ENCODE measurements around the gene ZNF761.
"Not testable (repeated sequence)": the region's sequence is repeated elsewhere in the genome, so short reads cannot be mapped to it uniquely, and the experiment has no call there.

ZNF761 gene

DNA sequence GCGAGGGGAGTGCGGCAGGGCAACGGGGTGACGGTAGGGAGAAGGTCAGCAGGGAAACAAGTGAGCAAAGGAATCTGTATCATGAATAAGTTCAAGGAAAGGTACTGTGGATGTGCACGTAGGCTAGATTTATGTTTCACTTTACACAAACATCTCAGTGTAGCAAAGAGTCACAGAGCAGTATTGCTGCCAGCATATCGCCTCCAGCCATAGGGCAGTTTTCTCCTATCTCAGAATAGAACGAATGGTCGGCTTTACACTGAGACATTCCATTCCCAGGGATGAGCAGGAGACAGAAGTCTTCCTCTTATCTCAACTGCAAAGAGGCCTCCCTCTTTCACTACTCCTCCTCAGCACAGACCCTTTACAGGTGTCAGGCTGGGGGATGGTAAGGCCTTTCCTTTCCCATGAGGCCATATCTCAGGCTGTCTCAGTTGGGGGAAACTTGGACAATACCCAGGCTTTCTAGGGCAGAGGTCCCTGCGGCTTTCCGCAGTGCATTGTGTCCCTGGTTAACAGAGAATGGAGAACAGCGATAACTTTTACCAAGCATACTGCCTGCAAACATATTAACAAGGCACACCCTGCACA lies 28.4 kb downstream of the ZNF761 start:
- not testable (repeated sequence) for DNase-seq

DNA sequence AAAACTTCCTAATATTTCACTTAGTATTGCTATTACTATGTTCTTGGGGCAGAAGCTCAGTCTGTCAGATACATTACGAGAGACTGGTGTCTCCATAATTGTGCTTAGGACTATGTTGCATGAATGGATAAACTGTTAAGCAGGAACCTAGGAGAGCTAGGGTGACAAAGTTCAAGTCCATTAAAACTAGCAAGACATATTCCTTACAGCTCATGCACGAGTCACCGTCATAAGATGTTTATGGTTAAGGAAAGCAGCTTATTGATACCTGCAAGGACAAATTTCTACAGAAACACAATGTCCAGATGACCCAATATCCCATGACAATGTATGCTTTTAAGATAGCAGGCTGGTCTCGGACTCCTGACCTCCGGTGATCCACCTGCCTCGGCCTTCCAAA lies 30.1 kb downstream of the ZNF761 start:
- no peak for DNase-seq

GRCh38 chr19:53462861-53463260 lies 31.1 kb downstream of the ZNF761 start:
- no peak for DNase-seq

DNA sequence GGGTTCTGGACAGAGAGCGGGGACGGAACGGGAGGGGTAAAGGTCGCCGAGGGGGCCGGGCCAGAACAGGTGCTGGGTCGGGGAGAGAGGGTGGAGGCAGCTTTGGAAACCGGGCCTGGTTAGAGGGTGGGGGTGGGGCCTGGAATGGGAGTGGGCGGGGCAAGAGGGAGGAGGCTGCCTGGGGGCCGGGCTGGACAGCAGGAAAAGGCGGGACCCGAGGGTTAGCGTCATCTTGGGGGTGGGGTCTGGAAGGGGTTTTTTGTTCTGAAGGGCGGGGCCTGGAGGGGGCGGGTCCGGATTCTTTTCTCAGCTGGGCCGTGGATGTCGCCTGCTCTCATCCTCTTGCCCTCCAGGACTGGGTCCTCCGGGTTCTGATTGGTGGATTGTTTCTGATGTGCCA lies 31.5 kb downstream of the ZNF761 start:
- DNase-seq: no peak

DNA sequence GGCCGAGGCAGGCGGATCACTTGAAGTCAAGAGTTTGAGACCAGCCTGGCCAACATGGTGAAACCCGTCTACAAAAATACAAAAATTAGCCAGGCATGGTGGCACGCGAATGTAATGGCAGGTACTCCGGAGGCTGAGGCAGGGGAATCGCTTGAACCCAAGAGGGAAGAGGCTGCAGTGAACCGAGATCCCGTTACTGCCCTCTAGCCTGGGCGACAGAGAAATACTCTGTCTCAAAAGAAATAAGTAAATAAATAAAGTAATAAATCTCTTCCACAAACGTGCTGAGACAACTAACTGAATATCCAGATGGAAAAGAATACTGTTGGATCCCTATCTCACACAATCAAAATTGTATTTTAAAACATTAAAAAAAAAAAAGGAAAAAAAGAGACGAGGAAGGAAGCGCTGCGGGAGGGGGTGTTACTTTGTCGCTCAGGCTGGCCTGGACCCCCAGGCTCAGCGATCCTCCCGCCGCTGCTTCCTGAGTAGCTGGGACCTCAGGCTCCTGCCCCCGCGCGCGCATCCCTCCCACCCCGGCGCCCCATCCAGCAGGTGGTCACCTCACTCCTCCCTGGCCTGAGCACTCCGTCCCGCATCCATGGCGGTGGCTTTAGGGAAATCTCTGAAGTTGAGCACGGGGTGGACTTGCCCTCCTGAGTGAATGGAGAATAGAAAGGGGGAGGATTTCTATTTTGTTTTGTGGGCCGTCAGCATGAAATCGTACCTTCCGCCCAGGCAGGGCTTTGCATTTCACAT lies 35.1 kb downstream of the ZNF761 start:
- no peak for DNase-seq

- DNase-seq: peak; percentile 97
Observed at GRCh38 chr19:53467485-53468262, 35.9 kb downstream of the ZNF761 start, which contains the start of gene ZNF813. ZNF813 (plus strand) TSS chr19:53467733; CDS start chr19:53483823, 16,090 bp downstream.

- DNase-seq: not testable (repeated sequence)
Observed at GRCh38 chr19:53468628-53469027, 36.8 kb downstream of the ZNF761 start.

DNA sequence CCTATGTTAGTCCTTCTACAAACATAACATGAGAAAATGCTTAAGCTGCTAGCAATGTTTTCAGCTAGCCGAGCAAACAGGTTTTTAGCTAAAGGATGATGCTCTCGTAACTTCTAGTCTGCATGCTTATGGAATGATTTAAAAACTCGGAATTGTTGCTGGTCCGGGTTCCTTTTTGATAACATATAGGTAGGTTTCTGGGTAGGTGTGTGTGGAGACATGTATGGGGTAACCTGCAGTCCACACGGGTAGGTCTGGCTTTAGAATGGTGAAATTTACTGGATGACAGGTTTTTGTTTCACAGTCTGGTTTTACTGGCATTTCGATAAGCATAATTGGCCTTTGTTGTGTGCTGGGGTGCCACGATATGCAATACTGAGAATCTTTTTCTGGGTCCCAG lies 40.1 kb downstream of the ZNF761 start:
- DNase-seq: no peak

GRCh38 chr19:53474832-53475231 lies 43.0 kb downstream of the ZNF761 start:
- DNase-seq: not testable (repeated sequence)

DNA sequence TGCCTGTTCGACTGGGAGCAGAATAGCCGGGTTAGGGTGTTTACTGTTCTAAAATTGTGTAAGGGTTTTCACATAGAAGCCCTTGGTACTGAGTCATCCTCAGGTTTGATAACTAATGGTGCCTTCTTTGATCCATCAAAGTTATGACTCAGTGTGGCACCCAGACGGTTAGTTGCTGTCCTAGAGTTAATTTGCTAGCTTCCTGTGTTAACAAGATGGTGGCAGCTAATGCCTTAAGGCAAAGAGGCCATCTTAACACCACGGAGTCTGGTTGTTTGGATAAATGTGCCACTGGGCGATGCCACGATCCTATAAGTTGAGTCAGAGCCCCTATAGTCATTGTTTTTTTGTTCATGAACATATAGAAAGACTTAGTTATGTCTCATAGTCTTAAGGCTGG lies 43.7 kb downstream of the ZNF761 start:
- not testable (repeated sequence) for DNase-seq

GRCh38 chr19:53483751-53484150 lies 52.0 kb downstream of the ZNF761 start:
- DNase-seq: not testable (repeated sequence)

DNA sequence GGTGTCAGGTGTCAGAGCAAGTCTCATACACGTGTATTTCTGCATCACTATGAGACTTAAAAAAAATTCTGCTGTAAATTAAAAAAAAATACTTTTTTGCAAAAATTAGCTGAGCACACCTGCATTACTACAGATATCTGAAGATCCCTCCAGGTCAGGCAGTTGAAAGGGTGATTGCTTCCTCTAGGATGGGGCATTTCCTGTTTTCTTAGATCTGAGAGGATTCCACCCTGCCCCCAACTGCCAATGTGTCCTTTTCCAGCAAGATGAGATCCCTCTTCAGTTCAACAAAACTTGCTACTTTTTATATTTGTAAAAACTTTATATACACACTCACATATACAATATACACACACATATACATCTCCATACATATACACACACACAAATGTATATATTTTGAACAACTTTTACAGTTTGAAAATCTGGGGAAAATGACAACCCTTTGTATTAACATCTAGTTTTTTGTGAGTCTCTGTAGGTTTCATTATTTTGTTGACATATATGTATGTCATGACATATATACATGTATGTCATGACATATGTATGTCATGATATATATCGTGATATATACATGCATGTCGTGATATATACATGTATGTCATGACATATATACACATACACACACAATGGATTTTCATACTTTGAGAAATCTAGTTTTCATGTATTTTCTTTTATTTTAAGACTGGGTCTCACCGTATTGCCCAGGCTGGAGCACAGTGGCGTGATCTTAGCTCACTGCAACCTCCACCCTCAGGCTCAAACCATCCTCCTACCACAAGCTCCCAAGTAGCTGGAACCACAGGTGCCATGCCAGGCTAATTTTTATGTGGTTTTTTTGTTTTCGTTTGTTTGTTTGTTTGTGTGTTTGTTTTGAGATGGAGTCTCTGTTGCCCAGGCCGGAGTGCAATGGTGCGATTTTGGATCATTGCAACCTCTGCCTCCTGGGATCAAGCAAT lies 53.5 kb downstream of the ZNF761 start:
- DNase-seq: no peak

DNA sequence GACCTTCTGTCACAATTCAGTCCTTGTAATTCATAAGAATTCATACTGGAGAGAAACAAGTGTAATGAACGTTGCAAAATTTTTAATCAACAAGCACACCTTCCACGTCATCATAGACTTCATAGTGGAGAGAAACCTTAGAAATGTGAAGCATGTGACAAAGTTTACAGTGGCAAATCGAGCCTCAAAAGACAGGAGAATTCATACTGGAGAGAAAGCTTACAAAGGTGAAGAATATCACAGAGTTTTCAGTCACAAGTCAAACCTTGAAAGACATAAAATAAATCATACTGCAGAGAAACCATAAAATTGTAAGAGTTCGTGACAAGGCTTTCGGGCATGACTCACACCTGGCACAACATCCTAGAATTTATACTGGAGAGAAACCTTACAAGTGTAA lies 60.4 kb downstream of the ZNF761 start:
- no peak for DNase-seq

- DNase-seq: not testable (repeated sequence)
Observed at GRCh38 chr19:53497311-53498023, 65.7 kb downstream of the ZNF761 start.

GRCh38 chr19:53498024-53498395 lies 66.2 kb downstream of the ZNF761 start:
- not testable (repeated sequence) for DNase-seq

- DNase-seq: not testable (repeated sequence)
Observed at GRCh38 chr19:53503151-53503550, 71.4 kb downstream of the ZNF761 start.

DNA sequence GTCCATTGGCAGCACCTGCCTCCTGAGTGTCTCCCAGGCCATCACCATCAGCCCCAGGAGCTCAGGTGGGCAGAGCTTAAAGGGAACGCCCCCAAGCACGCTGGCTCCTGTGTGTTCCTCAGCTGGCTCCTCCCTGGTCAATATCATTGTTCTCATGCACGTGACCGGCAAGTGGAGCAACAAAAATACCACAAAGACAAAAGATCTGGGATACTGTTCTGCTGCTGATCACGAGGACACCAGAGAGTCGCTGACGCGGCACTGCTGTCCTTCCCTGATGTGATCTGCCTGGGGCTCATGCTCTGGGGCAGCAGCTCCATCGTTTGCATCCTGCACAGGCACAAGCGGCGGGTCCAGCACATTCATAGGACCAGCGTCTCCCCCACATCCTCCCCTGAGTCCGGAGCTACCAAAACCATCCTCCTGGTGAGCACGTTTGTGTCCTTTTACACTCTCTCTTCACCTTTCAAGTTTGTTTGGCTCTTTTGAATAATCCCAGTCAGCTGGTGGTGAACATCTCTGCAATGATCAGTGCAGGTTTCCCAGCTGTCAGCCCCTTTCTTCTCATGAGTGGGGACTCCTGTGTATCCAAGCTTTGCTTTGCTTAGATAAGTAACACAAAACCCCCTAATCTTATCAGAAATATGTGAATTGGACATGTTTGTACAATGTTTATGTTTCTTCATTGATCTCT lies 72.0 kb downstream of the ZNF761 start:
- not testable (repeated sequence) for DNase-seq

GRCh38 chr19:53504365-53504703 lies 72.5 kb downstream of the ZNF761 start:
- DNase-seq: not testable (repeated sequence)

DNA sequence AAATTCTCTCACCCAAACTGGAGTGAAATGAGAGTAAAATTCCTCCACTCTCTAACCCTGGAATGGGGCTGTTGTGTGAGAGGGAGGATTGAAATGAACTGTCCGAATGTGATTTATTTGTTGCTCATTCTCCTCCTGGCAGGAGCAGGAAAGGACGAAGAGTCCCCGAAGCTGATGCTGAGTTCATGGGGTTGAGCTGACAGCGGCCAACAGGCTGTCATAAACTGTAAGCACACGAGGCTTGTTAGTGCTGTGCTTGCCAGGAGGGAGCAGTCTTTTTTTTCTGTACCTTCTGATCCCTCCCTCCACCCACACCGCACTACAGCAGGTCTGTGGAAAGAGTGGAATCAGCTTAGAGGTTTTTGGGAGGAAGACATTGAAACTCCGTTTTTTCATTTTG lies 73.1 kb downstream of the ZNF761 start:
- no peak for DNase-seq

DNA sequence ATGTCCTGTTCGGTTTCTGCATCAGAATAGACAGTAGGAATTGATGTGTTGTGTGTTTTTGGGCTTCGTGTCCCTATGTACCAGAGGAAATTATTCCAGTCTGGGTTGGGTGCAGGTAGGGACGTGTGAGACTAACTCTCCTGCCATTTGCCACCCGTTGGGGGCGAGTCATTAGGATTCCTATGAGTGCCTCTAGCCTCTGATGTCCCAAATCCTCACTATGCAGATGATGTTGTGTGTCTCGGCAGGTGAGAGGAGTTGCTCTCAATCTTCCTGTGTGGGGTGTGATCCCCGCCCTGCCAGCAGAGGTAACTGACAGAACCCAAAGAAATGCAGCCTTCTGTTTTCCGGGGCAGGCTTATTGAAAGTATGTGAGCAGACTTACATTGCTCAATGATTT lies 74.9 kb downstream of the ZNF761 start:
- DNase-seq: no peak

Measured in activated CD8-positive, alpha-beta memory T cell treated with anti-CD3 and anti-CD28 coated beads, Interleukin-2, amount 50 U/mL, for 48 hours (primary cell).